Measurements from ENCODE around the gene CCND3.

DNA sequence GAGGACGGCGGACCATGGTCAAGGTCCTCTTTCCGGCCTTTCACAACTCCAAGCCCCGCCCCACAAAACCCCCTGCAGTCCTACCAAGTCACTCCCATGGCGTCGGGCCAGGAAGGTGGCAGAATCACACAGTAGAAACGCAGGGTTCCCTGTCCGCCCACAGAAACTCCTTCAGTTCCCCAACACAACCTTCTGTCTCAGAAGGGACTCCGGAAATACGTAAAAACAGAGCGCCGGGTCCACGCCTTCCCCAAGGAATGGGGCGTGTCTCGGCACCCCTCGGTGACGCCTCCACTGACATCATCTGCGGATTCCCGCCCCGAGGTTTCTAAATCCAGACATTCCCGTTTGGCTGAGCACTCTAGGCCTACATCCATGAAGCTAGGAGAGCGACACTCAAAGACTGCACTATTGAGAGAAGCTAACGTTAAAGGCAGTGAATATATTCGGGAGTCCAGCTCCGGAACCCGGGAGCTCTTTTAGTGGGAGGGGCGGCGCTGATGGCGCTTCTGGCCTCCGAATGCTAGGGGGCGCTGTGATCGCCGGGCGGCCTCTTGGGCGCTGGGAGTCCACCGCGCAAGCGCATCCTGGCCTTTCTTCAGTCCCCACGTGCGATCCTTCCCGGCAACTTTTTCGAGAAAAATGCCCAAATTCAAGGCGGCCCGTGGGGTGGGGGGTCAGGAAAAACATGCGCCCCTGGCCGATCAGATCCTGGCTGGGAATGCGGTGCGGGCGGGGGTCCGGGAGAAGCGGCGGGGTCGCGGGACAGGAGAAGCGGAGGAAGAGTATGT lies 20.5 kb downstream of the CCND3 start, which contains the start of the genes BYSL and MED20:
- TF ChIP-seq, protein P1, sequence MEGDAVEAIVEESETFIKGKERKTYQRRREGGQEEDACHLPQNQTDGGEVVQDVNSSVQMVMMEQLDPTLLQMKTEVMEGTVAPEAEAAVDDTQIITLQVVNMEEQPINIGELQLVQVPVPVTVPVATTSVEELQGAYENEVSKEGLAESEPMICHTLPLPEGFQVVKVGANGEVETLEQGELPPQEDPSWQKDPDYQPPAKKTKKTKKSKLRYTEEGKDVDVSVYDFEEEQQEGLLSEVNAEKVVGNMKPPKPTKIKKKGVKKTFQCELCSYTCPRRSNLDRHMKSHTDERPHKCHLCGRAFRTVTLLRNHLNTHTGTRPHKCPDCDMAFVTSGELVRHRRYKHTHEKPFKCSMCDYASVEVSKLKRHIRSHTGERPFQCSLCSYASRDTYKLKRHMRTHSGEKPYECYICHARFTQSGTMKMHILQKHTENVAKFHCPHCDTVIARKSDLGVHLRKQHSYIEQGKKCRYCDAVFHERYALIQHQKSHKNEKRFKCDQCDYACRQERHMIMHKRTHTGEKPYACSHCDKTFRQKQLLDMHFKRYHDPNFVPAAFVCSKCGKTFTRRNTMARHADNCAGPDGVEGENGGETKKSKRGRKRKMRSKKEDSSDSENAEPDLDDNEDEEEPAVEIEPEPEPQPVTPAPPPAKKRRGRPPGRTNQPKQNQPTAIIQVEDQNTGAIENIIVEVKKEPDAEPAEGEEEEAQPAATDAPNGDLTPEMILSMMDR (conservative IDR thresholded peaks at IDR 0.05; ENCODE audit: low read length) = peak; percentile 97
- TF ChIP-seq EZH2phosphoT487 (IDR thresholded peaks at IDR 0.05; ENCODE audit: borderline replicate concordance, low read depth, low read length) = no peak

Measured in OCI-LY7 (cell line).